IgD-negative memory B cell (primary cell): ENCODE data around the gene CHAD. TPM values are rescaled to one million over a fixed set of nuclear protein-coding genes. Genes with fewer than 3 reads are reported as not detected.

ENCODE experiments used
- polyA plus RNA-seq: library from polyadenylated mRNA; unstranded; fragments of 300-500 nt; fragmentation: Illumina TruSeq; gene quantifications from one replicate; pipeline ENCODE4 v1.2.3, GENCODE V29; 2021

Gene CHAD
- polyA plus RNA-seq, 1 donor from 2014 or later, result 41.9 TPM

Other genes with a start within 250 kb of the CHAD start
- not detected for gene TMEM92, start 194.4 kb downstream of the CHAD start, polyA plus RNA-seq
- gene XYLT2, start 122.8 kb downstream of the CHAD start, polyA plus RNA-seq, result 13.9 TPM
- 62.5 TPM for gene MRPL27, start 95.7 kb downstream of the CHAD start, polyA plus RNA-seq
- gene EME1, start 95.7 kb downstream of the CHAD start, polyA plus RNA-seq, result not detected
- 22.6 TPM for gene LRRC59, start 71.4 kb downstream of the CHAD start, polyA plus RNA-seq
- 28.6 TPM for gene ACSF2, start 42.7 kb downstream of the CHAD start, polyA plus RNA-seq
- gene RSAD1, start 10.0 kb upstream of the CHAD start, polyA plus RNA-seq, result 54.4 TPM
- 1.3 TPM for gene MYCBPAP, start 39.6 kb upstream of the CHAD start, polyA plus RNA-seq
- not detected for gene EPN3, start 63.9 kb upstream of the CHAD start, polyA plus RNA-seq
- 12.8 TPM for gene SPATA20, start 78.3 kb upstream of the CHAD start, polyA plus RNA-seq
- gene CACNA1G, start 91.8 kb upstream of the CHAD start, polyA plus RNA-seq, result not detected
- 0.91 TPM for gene ABCC3, start 166.0 kb upstream of the CHAD start, polyA plus RNA-seq
- gene ANKRD40, start 239.0 kb upstream of the CHAD start, polyA plus RNA-seq, result 4.5 TPM